WTC11 (cell line): ENCODE results near the gene IFI27L2. TPM values are rescaled to one million over a fixed set of nuclear protein-coding genes. Genes with fewer than 3 reads are reported as not detected.

Experiments used
- ATAC-seq: fragments of 200-7000 bp; cut with Tn5 transposase; 2 replicates; pipeline ENCODE4 v1.10.0; 2021; ENCODE audit warnings: mild to moderate bottlenecking, moderate library complexity
- CTCF ChIA-PET: fragments of 300-600 bp; sonication (Branson Sonifier 250); formaldehyde crosslinking; loops from one replicate; lab custom pipeline; 2021; ENCODE audit warnings: antibody characterized with exemption; lab: Charles Lee
- POLR2A ChIA-PET: fragments of 350-600 bp; sonication (Branson Sonifier 250); formaldehyde crosslinking; loops from one replicate; lab custom pipeline; 2021; ENCODE audit warnings: antibody characterized with exemption; lab: Charles Lee
- DNase-seq: peaks from one replicate; pipeline ENCODE4 v3.0.0; 2021; ENCODE audit warnings: low spot score
- H3K27ac Mint-ChIP-seq: 2 replicates; pipeline ENCODE4 v1.8.0; 2021; ENCODE audit warnings: mixed read lengths
- H3K27me3 Mint-ChIP-seq: 2 replicates; pipeline ENCODE4 v1.8.0; 2021; ENCODE audit warnings: low read depth, mild to moderate bottlenecking, moderate library complexity, mixed read lengths
- H3K36me3 Mint-ChIP-seq: 2 replicates; pipeline ENCODE4 v1.8.0; 2021; ENCODE audit warnings: mixed read lengths
- H3K4me1 Mint-ChIP-seq: 2 replicates; pipeline ENCODE4 v1.8.0; 2022; ENCODE audit warnings: mixed read lengths
- H3K4me3 Mint-ChIP-seq: 2 replicates; pipeline ENCODE4 v1.8.0; 2021; ENCODE audit warnings: mild to moderate bottlenecking, moderate library complexity, mixed read lengths
- H3K9me3 Mint-ChIP-seq: 2 replicates; pipeline ENCODE4 v1.8.0; 2021; ENCODE audit warnings: mixed read lengths
- AFF4 ChIP-seq: sonication (generic); formaldehyde crosslinking; IDR thresholded peaks from 2 replicates; pipeline ENCODE4 v1.8.1; 2023; ENCODE audit warnings: mild to moderate bottlenecking, missing genetic modification reagents, borderline replicate concordance
- FOXJ3 ChIP-seq: sonication (generic); formaldehyde crosslinking; IDR thresholded peaks from 2 replicates; pipeline ENCODE4 v1.9.0; 2021; ENCODE audit warnings: missing genetic modification reagents, mild to moderate bottlenecking, borderline replicate concordance
- FOXP1 ChIP-seq: sonication (generic); formaldehyde crosslinking; IDR thresholded peaks from 2 replicates; pipeline ENCODE4 v1.8.0; 2022; ENCODE audit warnings: missing genetic modification reagents, mild to moderate bottlenecking, moderate library complexity, borderline replicate concordance
- GABPB1 ChIP-seq: sonication (generic); formaldehyde crosslinking; IDR thresholded peaks from 2 replicates; pipeline ENCODE4 v1.8.1; 2023; ENCODE audit warnings: mild to moderate bottlenecking, missing genetic modification reagents
- GTF2I ChIP-seq: fragments of 250-450 bp; sonication (Bioruptor Pico); conservative IDR thresholded peaks from 2 replicates; pipeline ENCODE4 v1.4.0; 2021; ENCODE audit warnings: mild to moderate bottlenecking
- NFE2L1 ChIP-seq: sonication (generic); formaldehyde crosslinking; IDR thresholded peaks from 2 replicates; pipeline ENCODE4 v1.8.1; 2023; ENCODE audit warnings: missing genetic modification reagents
- SMAD3 ChIP-seq: sonication (generic); formaldehyde crosslinking; IDR thresholded peaks from 2 replicates; pipeline ENCODE4 v1.8.0; 2022; ENCODE audit warnings: missing genetic modification reagents, mild to moderate bottlenecking, borderline replicate concordance
- SP1 ChIP-seq: sonication (generic); formaldehyde crosslinking; conservative IDR thresholded peaks from 2 replicates; pipeline ENCODE4 v1.8.1; 2022; ENCODE audit warnings: missing genetic modification reagents
- TP53 ChIP-seq: sonication (generic); formaldehyde crosslinking; IDR thresholded peaks from 2 replicates; pipeline ENCODE4 v1.8.1; 2023; ENCODE audit warnings: mild to moderate bottlenecking, missing genetic modification reagents
- ZBTB43 ChIP-seq: sonication (generic); formaldehyde crosslinking; IDR thresholded peaks from 2 replicates; pipeline ENCODE4 v1.8.1; 2023; ENCODE audit warnings: mild to moderate bottlenecking, missing genetic modification reagents
- ZNF232 ChIP-seq: sonication (generic); formaldehyde crosslinking; IDR thresholded peaks from 2 replicates; pipeline ENCODE4 v1.8.0; 2022; ENCODE audit warnings: mild to moderate bottlenecking, missing genetic modification reagents
- ZNF671 ChIP-seq: fragments of 250-450 bp; sonication (Bioruptor Pico); IDR thresholded peaks from 2 replicates; pipeline ENCODE4 v1.8.0; 2021; ENCODE audit warnings: mild to moderate bottlenecking
- total RNA-seq: library from RNA; stranded (reverse); gene quantifications from 3 replicates; pipeline ENCODE4 v1.2.3, GENCODE V29; 2021
- TF ChIP-seq, protein P1 (sequence below): sonication (generic); formaldehyde crosslinking; conservative IDR thresholded peaks from 2 replicates; pipeline ENCODE4 v1.8.1; 2022; ENCODE audit warnings: mild to moderate bottlenecking, missing genetic modification reagents
- TF ChIP-seq, protein P2 (sequence below): sonication (generic); formaldehyde crosslinking; IDR thresholded peaks from 2 replicates; pipeline ENCODE4 v1.8.1; 2023; ENCODE audit warnings: mild to moderate bottlenecking, missing genetic modification reagents
- TF ChIP-seq, protein P3 (sequence below): sonication (generic); formaldehyde crosslinking; IDR thresholded peaks from 2 replicates; pipeline ENCODE4 v1.8.0; 2023; ENCODE audit warnings: missing genetic modification reagents, mild to moderate bottlenecking, borderline replicate concordance

IFI27L2 gene
- total RNA-seq, 1 experiment from 2014 or later, result 22.1 TPM

DNA sequence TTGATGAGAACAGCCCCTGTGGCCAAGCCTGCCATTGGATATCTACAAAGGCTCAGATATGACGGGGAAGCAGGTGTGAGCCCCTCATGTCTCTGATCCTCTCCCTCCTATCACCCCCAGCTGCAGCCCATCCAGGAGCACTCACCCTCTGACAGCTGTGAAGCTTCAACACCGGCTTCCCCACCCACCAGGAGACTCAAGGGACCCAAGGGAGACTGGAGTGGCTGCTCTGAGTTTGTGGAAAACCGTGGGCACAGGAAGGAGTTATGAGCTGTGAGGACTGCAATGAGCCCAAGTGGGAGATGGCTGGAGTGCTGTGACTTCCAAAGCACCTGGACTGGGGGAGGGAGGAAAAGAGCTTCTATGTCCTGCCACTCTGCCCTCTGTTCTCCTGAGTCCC is 7.9 kb downstream of the IFI27L2 start:
- CTCF ChIA-PET, result interaction anchor here (1.2 kb wide), 1 partner anchor 15 kb away, joined by 5 read pairs; no protein-coding TSS in a partner anchor
- Mint-ChIP-seq H3K9me3 (peaks cover 14% of the 10 kb centered on the region), H3K27ac (no peak overlapping the region), H3K36me3 (no peaks in the 10 kb centered on the region), H3K4me1 (no peaks in the 10 kb centered on the region), H3K27me3 (peaks cover 16% of the 10 kb centered on the region), H3K4me3 (no peak overlapping the region)
- DNase-seq, result no peak
- no peak for ATAC-seq
- TF ChIP-seq FOXJ3 (CRISPR knock-in tag), result no peak
- TF ChIP-seq, protein P1, sequence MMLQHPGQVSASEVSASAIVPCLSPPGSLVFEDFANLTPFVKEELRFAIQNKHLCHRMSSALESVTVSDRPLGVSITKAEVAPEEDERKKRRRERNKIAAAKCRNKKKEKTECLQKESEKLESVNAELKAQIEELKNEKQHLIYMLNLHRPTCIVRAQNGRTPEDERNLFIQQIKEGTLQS, result no peak
- TF ChIP-seq GABPB1 (CRISPR knock-in tag), result no peak
- TF ChIP-seq, protein P2, sequence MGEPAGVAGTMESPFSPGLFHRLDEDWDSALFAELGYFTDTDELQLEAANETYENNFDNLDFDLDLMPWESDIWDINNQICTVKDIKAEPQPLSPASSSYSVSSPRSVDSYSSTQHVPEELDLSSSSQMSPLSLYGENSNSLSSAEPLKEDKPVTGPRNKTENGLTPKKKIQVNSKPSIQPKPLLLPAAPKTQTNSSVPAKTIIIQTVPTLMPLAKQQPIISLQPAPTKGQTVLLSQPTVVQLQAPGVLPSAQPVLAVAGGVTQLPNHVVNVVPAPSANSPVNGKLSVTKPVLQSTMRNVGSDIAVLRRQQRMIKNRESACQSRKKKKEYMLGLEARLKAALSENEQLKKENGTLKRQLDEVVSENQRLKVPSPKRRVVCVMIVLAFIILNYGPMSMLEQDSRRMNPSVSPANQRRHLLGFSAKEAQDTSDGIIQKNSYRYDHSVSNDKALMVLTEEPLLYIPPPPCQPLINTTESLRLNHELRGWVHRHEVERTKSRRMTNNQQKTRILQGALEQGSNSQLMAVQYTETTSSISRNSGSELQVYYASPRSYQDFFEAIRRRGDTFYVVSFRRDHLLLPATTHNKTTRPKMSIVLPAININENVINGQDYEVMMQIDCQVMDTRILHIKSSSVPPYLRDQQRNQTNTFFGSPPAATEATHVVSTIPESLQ (CRISPR knock-in tag), result no peak
- no peak for TF ChIP-seq SP1
- TF ChIP-seq NFE2L1 (CRISPR knock-in tag), result no peak
- no peak for TF ChIP-seq ZNF671 (CRISPR knock-in tag)
- no peak for TF ChIP-seq TP53
- no peak for TF ChIP-seq SMAD3
- TF ChIP-seq ZBTB43 (CRISPR knock-in tag), result no peak
- TF ChIP-seq AFF4, result no peak
- no peak for TF ChIP-seq FOXP1
- TF ChIP-seq, protein P3, sequence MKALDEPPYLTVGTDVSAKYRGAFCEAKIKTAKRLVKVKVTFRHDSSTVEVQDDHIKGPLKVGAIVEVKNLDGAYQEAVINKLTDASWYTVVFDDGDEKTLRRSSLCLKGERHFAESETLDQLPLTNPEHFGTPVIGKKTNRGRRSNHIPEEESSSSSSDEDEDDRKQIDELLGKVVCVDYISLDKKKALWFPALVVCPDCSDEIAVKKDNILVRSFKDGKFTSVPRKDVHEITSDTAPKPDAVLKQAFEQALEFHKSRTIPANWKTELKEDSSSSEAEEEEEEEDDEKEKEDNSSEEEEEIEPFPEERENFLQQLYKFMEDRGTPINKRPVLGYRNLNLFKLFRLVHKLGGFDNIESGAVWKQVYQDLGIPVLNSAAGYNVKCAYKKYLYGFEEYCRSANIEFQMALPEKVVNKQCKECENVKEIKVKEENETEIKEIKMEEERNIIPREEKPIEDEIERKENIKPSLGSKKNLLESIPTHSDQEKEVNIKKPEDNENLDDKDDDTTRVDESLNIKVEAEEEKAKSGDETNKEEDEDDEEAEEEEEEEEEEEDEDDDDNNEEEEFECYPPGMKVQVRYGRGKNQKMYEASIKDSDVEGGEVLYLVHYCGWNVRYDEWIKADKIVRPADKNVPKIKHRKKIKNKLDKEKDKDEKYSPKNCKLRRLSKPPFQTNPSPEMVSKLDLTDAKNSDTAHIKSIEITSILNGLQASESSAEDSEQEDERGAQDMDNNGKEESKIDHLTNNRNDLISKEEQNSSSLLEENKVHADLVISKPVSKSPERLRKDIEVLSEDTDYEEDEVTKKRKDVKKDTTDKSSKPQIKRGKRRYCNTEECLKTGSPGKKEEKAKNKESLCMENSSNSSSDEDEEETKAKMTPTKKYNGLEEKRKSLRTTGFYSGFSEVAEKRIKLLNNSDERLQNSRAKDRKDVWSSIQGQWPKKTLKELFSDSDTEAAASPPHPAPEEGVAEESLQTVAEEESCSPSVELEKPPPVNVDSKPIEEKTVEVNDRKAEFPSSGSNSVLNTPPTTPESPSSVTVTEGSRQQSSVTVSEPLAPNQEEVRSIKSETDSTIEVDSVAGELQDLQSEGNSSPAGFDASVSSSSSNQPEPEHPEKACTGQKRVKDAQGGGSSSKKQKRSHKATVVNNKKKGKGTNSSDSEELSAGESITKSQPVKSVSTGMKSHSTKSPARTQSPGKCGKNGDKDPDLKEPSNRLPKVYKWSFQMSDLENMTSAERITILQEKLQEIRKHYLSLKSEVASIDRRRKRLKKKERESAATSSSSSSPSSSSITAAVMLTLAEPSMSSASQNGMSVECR (CRISPR knock-in tag), result no peak
- TF ChIP-seq ZNF232 (CRISPR knock-in tag), result no peak
- TF ChIP-seq GTF2I (CRISPR knock-in tag), result no peak
- POLR2A ChIA-PET, result no interaction called here
